MCF 10A (cell line): ENCODE data around the gene KCNJ6. TPM values are rescaled to one million over a fixed set of nuclear protein-coding genes. Genes with fewer than 3 reads are reported as not detected.

Experiments
- BruUV-seq: library from RNA; stranded (reverse); fragments of 400-500 nt; replicated peaks from 2 replicates; lab custom pipeline; 2021; lab: Mats Ljungman, UMichigan
- CTCF ChIA-PET: fragments of 300-600 bp; sonication (Branson Sonifier 250); formaldehyde crosslinking; extraction: SDS; loops from one replicate; lab custom pipeline; 2021; ENCODE audit warnings: antibody characterized with exemption, inconsistent platforms; lab: Yijun Ruan, JAX
- POLR2A ChIA-PET: fragments of 300-600, 350-650 bp; sonication (Branson Sonifier 250); formaldehyde crosslinking; extraction: SDS; loops from one replicate; lab custom pipeline; 2020; ENCODE audit warnings: antibody characterized with exemption, inconsistent platforms; lab: Yijun Ruan, JAX
- DNase-seq: peaks from one replicate; pipeline ENCODE4 v3.0.0-alpha.2; 2018; ENCODE audit not compliant: unreplicated experiment
- H3K27ac Mint-ChIP-seq: one replicate; pipeline ENCODE4 v1.8.0; 2022; ENCODE audit warnings: mild to moderate bottlenecking, low read depth, mixed read lengths; ENCODE audit not compliant: unreplicated experiment
- H3K27me3 Mint-ChIP-seq: one replicate; pipeline ENCODE4 v1.8.0; 2022; ENCODE audit warnings: mixed read lengths; ENCODE audit not compliant: insufficient read depth, unreplicated experiment
- H3K36me3 Mint-ChIP-seq: one replicate; pipeline ENCODE4 v1.8.0; 2022; ENCODE audit warnings: mild to moderate bottlenecking, moderate library complexity, mixed read lengths; ENCODE audit not compliant: insufficient read depth, unreplicated experiment
- H3K4me1 Mint-ChIP-seq: one replicate; pipeline ENCODE4 v1.8.0; 2022; ENCODE audit warnings: mixed read lengths; ENCODE audit not compliant: insufficient read depth, unreplicated experiment
- H3K4me3 Mint-ChIP-seq: one replicate; pipeline ENCODE4 v1.8.0; 2022; ENCODE audit warnings: mild to moderate bottlenecking, moderate library complexity, mixed read lengths; ENCODE audit not compliant: unreplicated experiment
- H3K9me3 Mint-ChIP-seq: one replicate; pipeline ENCODE4 v1.8.0; 2022; ENCODE audit warnings: mixed read lengths; ENCODE audit not compliant: unreplicated experiment
- CTCF ChIP-seq: fragments of 200-600 bp; IDR thresholded peaks from one replicate; pipeline ENCODE4 v1.8.0; 2022; ENCODE audit warnings: antibody characterized with exemption, mild to moderate bottlenecking; ENCODE audit not compliant: unreplicated experiment
- intact Hi-C: fragments of 100-400 bp; cut with micrococcal nuclease; formaldehyde crosslinking; loops from 2 replicates; pipeline ENCODE4 v1.14.1; 2022
- total RNA-seq: library from RNA; stranded (reverse); gene quantifications from 2 replicates; pipeline ENCODE4 v1.2.3, GENCODE V29; 2022

KCNJ6 gene
- total RNA-seq, 1 experiment from 2014 or later, result 0.28 TPM

DNA sequence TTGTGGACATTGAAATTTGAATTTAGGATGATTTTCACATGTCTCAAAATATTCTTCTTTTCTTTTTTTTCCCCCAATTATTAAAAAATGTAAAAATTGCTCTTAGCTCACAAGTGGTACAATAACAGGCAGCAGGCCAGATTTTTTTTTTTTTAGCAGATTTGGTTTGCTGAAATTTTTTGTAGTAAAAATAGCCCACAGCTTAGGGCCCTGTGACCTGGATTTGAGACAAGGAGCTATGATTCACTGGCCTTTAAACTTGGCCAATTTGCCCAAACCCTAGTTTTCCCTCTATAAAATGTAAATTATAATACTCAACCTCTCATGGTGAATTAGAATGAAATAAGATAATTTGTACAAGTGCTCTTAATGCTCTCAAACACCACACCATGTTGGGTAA lies 295.9 kb downstream of the KCNJ6 start:
- CTCF ChIA-PET, result interaction anchor here (0.6 to 1.9 kb wide), 7 partner anchors 18 to 551 kb away, joined by 3 to 9 read pairs (median 3); no protein-coding TSS in a partner anchor
- intact Hi-C loops, result no loop called here
- no TSS peak for BruUV-seq
- Mint-ChIP-seq H3K4me1 (peaks cover 9% of the 10 kb centered on the region), H3K27ac (no peak overlapping the region), H3K9me3 (no peaks in the 10 kb centered on the region), H3K27me3 (no peaks in the 10 kb centered on the region), H3K4me3 (no peak overlapping the region), H3K36me3 (no peaks in the 10 kb centered on the region)
- peak; percentile 28 for DNase-seq
- no peak for TF ChIP-seq CTCF
- POLR2A ChIA-PET, result interaction anchor here (0.8 to 2.2 kb wide), 5 partner anchors 11 to 145 kb away, joined by 3 to 13 read pairs (median 3); no protein-coding TSS in a partner anchor

GRCh38 chr21:37619464-37619974 lies 296.7 kb downstream of the KCNJ6 start:
- H3K4me1 Mint-ChIP-seq, result peaks cover 9% of the 10 kb centered on the region
- H3K27ac Mint-ChIP-seq, result no peak overlapping the region
- intact Hi-C loops, result loop anchor here (5.0 kb wide), 1 partner anchor 38 kb away; no protein-coding TSS in a partner anchor
- H3K27me3 Mint-ChIP-seq, result no peaks in the 10 kb centered on the region
- DNase-seq, result peak; percentile 84
- H3K4me3 Mint-ChIP-seq, result no peak overlapping the region
- TF ChIP-seq CTCF, result peak; percentile 13
- no TSS peak for BruUV-seq
- H3K36me3 Mint-ChIP-seq, result no peaks in the 10 kb centered on the region
- H3K9me3 Mint-ChIP-seq, result no peaks in the 10 kb centered on the region
- CTCF ChIA-PET, result interaction anchor here (0.6 to 1.9 kb wide), 20 partner anchors 11 to 1056 kb away, joined by 3 to 9 read pairs (median 3); no protein-coding TSS in a partner anchor
- POLR2A ChIA-PET, result interaction anchor here (1.2 to 2.2 kb wide), 9 partner anchors 9 to 144 kb away, joined by 3 to 13 read pairs (median 5); no protein-coding TSS in a partner anchor

DNA sequence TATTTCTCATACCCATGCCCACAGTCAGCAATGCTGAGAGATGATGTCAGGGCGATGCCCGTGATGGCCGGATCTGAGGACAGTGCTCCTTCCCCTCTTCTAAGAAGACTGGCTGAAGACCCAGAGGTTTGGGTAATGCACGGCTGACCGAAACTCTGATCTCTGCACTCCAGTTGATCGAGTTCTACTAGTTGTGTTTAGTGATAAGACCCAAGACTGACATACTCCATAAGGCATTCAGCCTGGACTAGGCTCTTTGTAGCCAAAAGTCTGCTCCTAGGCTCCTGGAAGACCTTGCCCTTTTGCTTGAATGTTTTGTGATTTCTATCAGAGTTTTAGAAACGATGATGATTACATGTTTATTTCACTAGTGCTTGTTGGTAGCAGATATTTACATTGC lies 298.2 kb downstream of the KCNJ6 start:
- DNase-seq, result no peak
- H3K4me3 Mint-ChIP-seq, result no peak overlapping the region
- peaks cover 9% of the 10 kb centered on the region for H3K4me1 Mint-ChIP-seq
- no peak overlapping the region for H3K27ac Mint-ChIP-seq
- peaks cover 8% of the 10 kb centered on the region for H3K27me3 Mint-ChIP-seq
- no peaks in the 10 kb centered on the region for H3K36me3 Mint-ChIP-seq
- BruUV-seq, result no TSS peak
- H3K9me3 Mint-ChIP-seq, result no peaks in the 10 kb centered on the region
- POLR2A ChIA-PET, result interaction anchor here (0.6 to 1.9 kb wide), 4 partner anchors 9 to 41 kb away, joined by 3 to 8 read pairs (median 6); no protein-coding TSS in a partner anchor
- intact Hi-C loops, result loop anchor here (5.0 kb wide), 1 partner anchor 39 kb away; no protein-coding TSS in a partner anchor
- TF ChIP-seq CTCF, result no peak
- CTCF ChIA-PET, result interaction anchor here (0.6 kb wide), 1 partner anchor 880 kb away, joined by 3 read pairs; the partner anchor contains the start of gene ERG

DNA sequence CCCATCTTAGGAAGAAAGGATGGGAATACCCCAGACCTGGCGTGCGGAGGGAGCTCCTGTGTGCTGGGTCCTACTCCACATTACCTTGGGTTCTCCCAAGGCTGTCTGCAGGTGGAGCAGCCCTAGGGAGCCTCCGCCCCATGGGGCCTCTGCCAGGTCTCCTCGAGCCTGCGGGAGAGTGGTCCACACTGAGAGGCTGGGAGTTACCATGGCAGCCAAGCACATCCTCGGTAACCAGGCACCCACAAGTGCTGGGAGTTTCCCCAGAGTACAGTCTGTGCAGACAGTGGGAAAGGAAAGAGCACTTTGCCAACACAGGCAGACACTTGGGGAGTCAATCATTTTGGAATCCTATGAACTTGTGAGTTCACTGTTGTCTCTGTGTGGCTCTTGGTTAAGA lies 300.3 kb downstream of the KCNJ6 start:
- no peak for TF ChIP-seq CTCF
- Mint-ChIP-seq H3K4me1 (peaks cover 9% of the 10 kb centered on the region), H3K27me3 (peaks cover 29% of the 10 kb centered on the region), H3K27ac (no peak overlapping the region), H3K4me3 (no peak overlapping the region), H3K36me3 (no peaks in the 10 kb centered on the region), H3K9me3 (no peaks in the 10 kb centered on the region)
- POLR2A ChIA-PET, result interaction anchor here (1.0 kb wide), 1 partner anchor 10 kb away, joined by 3 read pairs; no protein-coding TSS in a partner anchor
- intact Hi-C loops, result loop anchor here (5.0 kb wide), 1 partner anchor 41 kb away; no protein-coding TSS in a partner anchor
- BruUV-seq, result no TSS peak
- CTCF ChIA-PET, result interaction anchor here (1.0 to 1.5 kb wide), 2 partner anchors 52 to 59 kb away, joined by 3 read pairs; no protein-coding TSS in a partner anchor
- DNase-seq, result no peak
